Panc1 (cell line): ENCODE results near the gene KIRREL3. TPM values are rescaled to one million over a fixed set of nuclear protein-coding genes. Genes with fewer than 3 reads are reported as not detected.
A peak's percentile ranks its signal among the peaks of the same experiment; 100 is the strongest.

Experiments
- ATAC-seq: fragments of 200-7000 bp; cut with Tn5 transposase; 2 replicates; pipeline ENCODE4 v1.9.1; 2020; ENCODE audit warnings: mild to moderate bottlenecking, moderate library complexity
- BruUV-seq: library from RNA; stranded (reverse); fragments of 400-500 nt; replicated peaks from 2 replicates; lab custom pipeline; 2021; lab: Mats Ljungman, UMichigan
- CTCF ChIA-PET: fragments of 300-600 bp; sonication (Branson Sonifier 250); formaldehyde crosslinking; loops from one replicate; lab custom pipeline; 2022; ENCODE audit warnings: antibody characterized with exemption; lab: Charles Lee
- POLR2A ChIA-PET: fragments of 300-600 bp; sonication (Branson Sonifier 250); formaldehyde crosslinking; loops from one replicate; lab custom pipeline; 2022; ENCODE audit warnings: antibody characterized with exemption; lab: Charles Lee
- DNase-seq: peaks from one replicate; pipeline ENCODE4 v3.0.0-alpha.2; 2010; ENCODE audit warnings: low read depth, low spot score
- H3K27ac ChIP-seq: 2 replicates; pipeline ENCODE4 v1.5.1; 2011; ENCODE audit warnings: mild to moderate bottlenecking, low read length, inconsistent platforms
- H3K27me3 ChIP-seq: fragments of 200-500 bp; sonication (Bioruptor generic); 2 replicates; pipeline ENCODE4 v1.6.0; 2014; ENCODE audit warnings: low read length, inconsistent platforms; ENCODE audit not compliant: control insufficient read depth, insufficient read depth
- H3K36me3 ChIP-seq: fragments of 200-500 bp; sonication (Bioruptor generic); 2 replicates; pipeline ENCODE4 v1.5.1; 2014; ENCODE audit warnings: inconsistent platforms, mild to moderate bottlenecking, low read length, moderate library complexity; ENCODE audit not compliant: control insufficient read depth, insufficient read depth
- H3K4me1 ChIP-seq: 2 replicates; pipeline ENCODE4 v1.5.1; 2011; ENCODE audit warnings: inconsistent platforms, mild to moderate bottlenecking, low read length, moderate library complexity; ENCODE audit not compliant: control insufficient read depth, insufficient read depth
- H3K4me3 ChIP-seq, 2 experiments: 2 replicates each; pipeline ENCODE4 v1.5.1; 2011 to 2012; ENCODE audit warnings: low read depth in 2 of 2, low read length in 2 of 2, mild to moderate bottlenecking in 2 of 2, inconsistent platforms in 1 of 2, moderate library complexity in 1 of 2
- H3K9me3 ChIP-seq: fragments of 200-500 bp; sonication (Bioruptor generic); 2 replicates; pipeline ENCODE4 v1.5.1; 2014; ENCODE audit warnings: low read depth, mild to moderate bottlenecking, inconsistent platforms, low read length, moderate library complexity; ENCODE audit not compliant: control insufficient read depth, insufficient read depth
- POLR2AphosphoS5 ChIP-seq: IDR thresholded peaks from 2 replicates; pipeline ENCODE4 v1.6.1; 2012; ENCODE audit warnings: mild to moderate bottlenecking, low read depth, low read length, moderate library complexity
- SIN3A ChIP-seq: IDR thresholded peaks from 2 replicates; pipeline ENCODE4 v1.6.1; 2012; ENCODE audit warnings: low read depth, mild to moderate bottlenecking, low read length, moderate library complexity, borderline replicate concordance; ENCODE audit not compliant: insufficient read depth
- TCF7L2 ChIP-seq: IDR thresholded peaks from 2 replicates; pipeline ENCODE4 v1.6.1; 2011; ENCODE audit warnings: mild to moderate bottlenecking, low read depth, low read length, inconsistent platforms
- in situ Hi-C: cut with HindIII; loops from 2 replicates; pipeline ENCODE4 v1.10.0; 2016; ENCODE audit warnings: low sequenced_read_pairs, low pct_unique_long_range_greater_than_20kb
- intact Hi-C: fragments of 100-400 bp; cut with micrococcal nuclease; formaldehyde crosslinking; loops from one replicate; pipeline ENCODE4 v1.10.0; 2022; ENCODE audit not compliant: unreplicated experiment
- total RNA-seq: library from RNA; stranded (reverse); gene quantifications from one replicate; pipeline ENCODE4 v1.2.1, GENCODE V29; 2021; ENCODE audit not compliant: unreplicated experiment
- TF ChIP-seq, protein P1 (sequence below): fragments of 450-650 bp; IDR thresholded peaks from 2 replicates; pipeline ENCODE4 v1.5.1; 2017; ENCODE audit warnings: mild to moderate bottlenecking
- TF ChIP-seq, protein P2 (sequence below), 2 experiments: IDR thresholded peaks; 2 replicates each; pipeline ENCODE4 v1.6.1; 2011 to 2012; ENCODE audit warnings: low read depth in 2 of 2, control low read depth in 1 of 2, low read length in 1 of 2, mild to moderate bottlenecking in 1 of 2, moderate library complexity in 1 of 2; ENCODE audit not compliant: insufficient read depth in 1 of 2

The KIRREL3 gene
- total RNA-seq, 1 experiment from 2014 or later, result 0.36 TPM

DNA sequence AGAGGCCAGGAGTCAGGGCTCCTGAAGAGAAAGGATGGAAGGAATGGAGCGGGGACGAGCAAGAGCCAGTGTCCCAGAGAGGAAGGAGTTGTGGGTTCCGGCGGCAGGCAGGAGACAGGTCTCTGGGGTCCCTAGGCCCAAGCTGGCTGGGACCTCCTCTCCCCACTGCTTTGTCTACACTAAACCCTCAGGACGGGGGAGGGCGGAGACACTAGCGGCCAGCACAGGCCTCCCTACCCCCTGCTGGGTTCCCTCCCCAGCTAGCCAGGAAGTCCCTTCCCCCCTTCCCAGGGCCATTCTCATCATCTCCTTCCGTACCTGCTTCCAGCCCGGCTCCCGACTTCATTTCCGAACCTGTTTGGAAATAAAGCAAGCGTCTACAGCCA is 565.6 kb downstream of the KIRREL3 start:
- intact Hi-C loops, result no loop called here
- no peaks in the 10 kb centered on the region for H3K36me3 ChIP-seq
- BruUV-seq, result no TSS peak
- ATAC-seq (no peak), DNase-seq (no peak)
- no peaks in the 10 kb centered on the region for H3K27me3 ChIP-seq
- H3K4me3 ChIP-seq, result no peak overlapping the region
- H3K4me1 ChIP-seq, result peaks cover 4% of the 10 kb centered on the region; the same call in 1 of the 2 replicates
- in situ Hi-C loops, result no loop called here
- TF ChIP-seq, protein P1, sequence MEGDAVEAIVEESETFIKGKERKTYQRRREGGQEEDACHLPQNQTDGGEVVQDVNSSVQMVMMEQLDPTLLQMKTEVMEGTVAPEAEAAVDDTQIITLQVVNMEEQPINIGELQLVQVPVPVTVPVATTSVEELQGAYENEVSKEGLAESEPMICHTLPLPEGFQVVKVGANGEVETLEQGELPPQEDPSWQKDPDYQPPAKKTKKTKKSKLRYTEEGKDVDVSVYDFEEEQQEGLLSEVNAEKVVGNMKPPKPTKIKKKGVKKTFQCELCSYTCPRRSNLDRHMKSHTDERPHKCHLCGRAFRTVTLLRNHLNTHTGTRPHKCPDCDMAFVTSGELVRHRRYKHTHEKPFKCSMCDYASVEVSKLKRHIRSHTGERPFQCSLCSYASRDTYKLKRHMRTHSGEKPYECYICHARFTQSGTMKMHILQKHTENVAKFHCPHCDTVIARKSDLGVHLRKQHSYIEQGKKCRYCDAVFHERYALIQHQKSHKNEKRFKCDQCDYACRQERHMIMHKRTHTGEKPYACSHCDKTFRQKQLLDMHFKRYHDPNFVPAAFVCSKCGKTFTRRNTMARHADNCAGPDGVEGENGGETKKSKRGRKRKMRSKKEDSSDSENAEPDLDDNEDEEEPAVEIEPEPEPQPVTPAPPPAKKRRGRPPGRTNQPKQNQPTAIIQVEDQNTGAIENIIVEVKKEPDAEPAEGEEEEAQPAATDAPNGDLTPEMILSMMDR, result no peak
- TF ChIP-seq TCF7L2 (no peak), SIN3A (no peak), POLR2AphosphoS5 (no peak)
- TF ChIP-seq, protein P2, sequence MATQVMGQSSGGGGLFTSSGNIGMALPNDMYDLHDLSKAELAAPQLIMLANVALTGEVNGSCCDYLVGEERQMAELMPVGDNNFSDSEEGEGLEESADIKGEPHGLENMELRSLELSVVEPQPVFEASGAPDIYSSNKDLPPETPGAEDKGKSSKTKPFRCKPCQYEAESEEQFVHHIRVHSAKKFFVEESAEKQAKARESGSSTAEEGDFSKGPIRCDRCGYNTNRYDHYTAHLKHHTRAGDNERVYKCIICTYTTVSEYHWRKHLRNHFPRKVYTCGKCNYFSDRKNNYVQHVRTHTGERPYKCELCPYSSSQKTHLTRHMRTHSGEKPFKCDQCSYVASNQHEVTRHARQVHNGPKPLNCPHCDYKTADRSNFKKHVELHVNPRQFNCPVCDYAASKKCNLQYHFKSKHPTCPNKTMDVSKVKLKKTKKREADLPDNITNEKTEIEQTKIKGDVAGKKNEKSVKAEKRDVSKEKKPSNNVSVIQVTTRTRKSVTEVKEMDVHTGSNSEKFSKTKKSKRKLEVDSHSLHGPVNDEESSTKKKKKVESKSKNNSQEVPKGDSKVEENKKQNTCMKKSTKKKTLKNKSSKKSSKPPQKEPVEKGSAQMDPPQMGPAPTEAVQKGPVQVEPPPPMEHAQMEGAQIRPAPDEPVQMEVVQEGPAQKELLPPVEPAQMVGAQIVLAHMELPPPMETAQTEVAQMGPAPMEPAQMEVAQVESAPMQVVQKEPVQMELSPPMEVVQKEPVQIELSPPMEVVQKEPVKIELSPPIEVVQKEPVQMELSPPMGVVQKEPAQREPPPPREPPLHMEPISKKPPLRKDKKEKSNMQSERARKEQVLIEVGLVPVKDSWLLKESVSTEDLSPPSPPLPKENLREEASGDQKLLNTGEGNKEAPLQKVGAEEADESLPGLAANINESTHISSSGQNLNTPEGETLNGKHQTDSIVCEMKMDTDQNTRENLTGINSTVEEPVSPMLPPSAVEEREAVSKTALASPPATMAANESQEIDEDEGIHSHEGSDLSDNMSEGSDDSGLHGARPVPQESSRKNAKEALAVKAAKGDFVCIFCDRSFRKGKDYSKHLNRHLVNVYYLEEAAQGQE (IDR thresholded peaks at IDR 0.05; ENCODE audit: insufficient read depth in 1 of 2, low read depth in 2 of 2, low read length in 1 of 2), result no peak
- H3K27ac ChIP-seq, result no peak overlapping the region
- ChIA-PET POLR2A (no interaction called here), CTCF (no interaction called here)
- no peaks in the 10 kb centered on the region for H3K9me3 ChIP-seq

DNA sequence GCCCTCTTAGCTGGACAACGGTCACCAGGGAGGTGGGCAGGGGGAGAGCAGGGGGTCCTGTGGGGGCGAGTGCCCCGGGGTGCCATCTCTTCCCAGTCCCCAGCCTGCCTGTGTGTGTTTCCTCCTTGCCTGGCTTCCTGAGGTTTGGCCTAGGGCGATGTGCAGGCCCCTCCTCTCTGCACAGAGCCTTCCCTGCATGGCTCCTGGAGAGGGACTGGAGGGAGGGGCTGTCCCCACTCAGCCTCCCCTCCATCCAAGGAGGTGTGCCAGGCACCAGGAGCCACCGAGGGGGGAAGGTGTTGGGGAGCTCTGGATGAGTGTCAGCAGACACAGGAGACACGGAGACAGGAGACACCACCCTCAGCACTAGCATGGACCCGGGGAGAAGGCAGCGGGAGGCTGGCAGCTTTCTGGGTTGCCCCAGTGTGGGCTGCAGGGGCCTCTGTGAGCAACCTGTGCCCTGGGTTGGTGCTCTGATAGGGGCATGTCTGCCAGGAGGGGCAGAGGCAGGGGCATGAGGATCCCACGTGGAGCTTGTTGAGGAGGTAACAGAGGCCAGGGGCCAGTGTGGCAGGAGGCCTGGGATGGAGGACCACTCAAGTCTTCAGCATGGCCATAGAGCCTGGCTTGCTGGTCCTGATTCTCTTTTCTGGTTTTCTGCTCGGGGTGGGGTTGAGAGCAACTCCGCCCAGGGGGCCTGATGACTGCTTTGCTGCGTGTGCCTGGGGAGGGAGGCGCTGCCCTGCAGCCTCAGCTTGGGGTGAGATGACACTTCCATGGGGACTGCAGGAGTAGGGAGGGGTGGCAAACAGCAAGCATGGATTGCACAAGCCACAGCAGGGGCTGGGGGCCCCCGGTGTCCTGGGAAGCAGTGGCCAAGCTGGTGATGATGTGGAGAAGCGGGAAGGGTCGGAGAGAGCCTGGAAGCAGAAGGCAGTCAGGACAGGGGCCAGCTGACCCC is 566.3 kb downstream of the KIRREL3 start:
- no TSS peak for BruUV-seq
- ChIA-PET CTCF (interaction anchor here (0.6 kb wide), 1 partner anchor 10 kb away, joined by 3 read pairs; no protein-coding TSS in a partner anchor), POLR2A (no interaction called here)
- H3K4me1 ChIP-seq, result peaks cover 4% of the 10 kb centered on the region; the same call in 1 of the 2 replicates
- no peaks in the 10 kb centered on the region for H3K27me3 ChIP-seq
- intact Hi-C loops (no loop called here), in situ Hi-C loops (no loop called here)
- ATAC-seq (0 out of 2 replicates have a peak, but pooled peaks have one; percentile 24), DNase-seq (no peak)
- no peaks in the 10 kb centered on the region for H3K9me3 ChIP-seq
- TF ChIP-seq SIN3A, result no peak
- TF ChIP-seq TCF7L2, result no peak
- TF ChIP-seq, protein P2 (IDR thresholded peaks at IDR 0.05; ENCODE audit: insufficient read depth in 1 of 2, low read depth in 2 of 2, low read length in 1 of 2), result no peak
- TF ChIP-seq, protein P1, result no peak
- no peak for TF ChIP-seq POLR2AphosphoS5
- H3K36me3 ChIP-seq, result no peaks in the 10 kb centered on the region
- H3K27ac ChIP-seq, result no peak overlapping the region
- H3K4me3 ChIP-seq, result no peak overlapping the region
